ENCODE results near the gene S100A7A. TPM values are rescaled to one million over a fixed set of nuclear protein-coding genes. Genes with fewer than 3 reads are reported as not detected.

The S100A7A gene
- total RNA-seq, 2 donors from 2014 or later = not detected

- Histone ChIP-seq H3K27me3 (replicated peaks; ENCODE audit: insufficient read depth) (no peaks in the 10 kb centered on the region), H3K4me1 (ENCODE audit: control insufficient read depth in 1 of 2, low read depth in 2 of 2) (no peaks in the 10 kb centered on the region), H3K36me3 (no peaks in the 10 kb centered on the region), H3K9me3 (no peaks in the 10 kb centered on the region), H3K4me3 (no peak overlapping the region), H3K27ac (no peak overlapping the region)
- ATAC-seq (ENCODE audit: insufficient number of reproducible peaks, low FRiP score, low read depth) (no peak), DNase-seq (ENCODE audit: low spot score) (no peak)
- TF ChIP-seq, protein P1, sequence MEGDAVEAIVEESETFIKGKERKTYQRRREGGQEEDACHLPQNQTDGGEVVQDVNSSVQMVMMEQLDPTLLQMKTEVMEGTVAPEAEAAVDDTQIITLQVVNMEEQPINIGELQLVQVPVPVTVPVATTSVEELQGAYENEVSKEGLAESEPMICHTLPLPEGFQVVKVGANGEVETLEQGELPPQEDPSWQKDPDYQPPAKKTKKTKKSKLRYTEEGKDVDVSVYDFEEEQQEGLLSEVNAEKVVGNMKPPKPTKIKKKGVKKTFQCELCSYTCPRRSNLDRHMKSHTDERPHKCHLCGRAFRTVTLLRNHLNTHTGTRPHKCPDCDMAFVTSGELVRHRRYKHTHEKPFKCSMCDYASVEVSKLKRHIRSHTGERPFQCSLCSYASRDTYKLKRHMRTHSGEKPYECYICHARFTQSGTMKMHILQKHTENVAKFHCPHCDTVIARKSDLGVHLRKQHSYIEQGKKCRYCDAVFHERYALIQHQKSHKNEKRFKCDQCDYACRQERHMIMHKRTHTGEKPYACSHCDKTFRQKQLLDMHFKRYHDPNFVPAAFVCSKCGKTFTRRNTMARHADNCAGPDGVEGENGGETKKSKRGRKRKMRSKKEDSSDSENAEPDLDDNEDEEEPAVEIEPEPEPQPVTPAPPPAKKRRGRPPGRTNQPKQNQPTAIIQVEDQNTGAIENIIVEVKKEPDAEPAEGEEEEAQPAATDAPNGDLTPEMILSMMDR (IDR thresholded peaks at IDR 0.05) = no peak
Observed at GRCh38 chr1:153397924-153398651, 18.2 kb upstream of the S100A7A start.

DNA sequence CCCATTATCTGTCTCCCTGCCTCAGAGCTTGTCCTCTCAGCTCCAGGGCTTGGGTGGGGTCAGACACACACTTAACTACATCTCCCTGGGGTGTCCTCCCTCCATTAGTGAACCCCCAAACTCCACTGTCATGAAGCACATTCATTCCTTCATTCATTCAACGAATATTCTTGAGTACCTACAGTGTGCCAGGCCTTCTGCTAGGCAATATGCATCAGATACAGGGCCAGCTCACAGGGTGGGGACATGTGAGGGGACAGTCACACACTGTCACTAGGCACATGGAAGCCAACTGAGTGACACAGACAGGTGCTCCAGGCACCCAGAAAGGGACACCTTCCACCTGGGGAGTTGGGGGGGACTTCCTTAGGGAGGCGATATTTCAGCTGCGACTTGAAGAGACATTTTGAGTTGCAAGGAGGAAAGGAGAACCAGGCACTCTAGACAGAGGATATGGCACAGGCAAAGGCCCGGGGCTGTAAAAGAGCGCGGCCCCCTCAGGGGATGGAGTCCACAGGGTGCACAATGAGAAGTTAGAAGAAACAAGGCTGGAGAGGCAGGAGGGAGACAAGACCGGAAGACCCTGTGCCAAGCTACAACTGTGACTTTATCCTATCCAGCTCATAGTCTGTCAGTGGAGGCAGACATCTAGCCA is 16.8 kb upstream of the S100A7A start:
- ATAC-seq (ENCODE audit: insufficient number of reproducible peaks, low FRiP score, low read depth) (no peak), DNase-seq (ENCODE audit: low spot score) (no peak)
- TF ChIP-seq, protein P1 (IDR thresholded peaks at IDR 0.05) = no peak
- no peaks in the 10 kb centered on the region for H3K36me3 ChIP-seq
- H3K27ac ChIP-seq = no peak overlapping the region
- H3K4me1 ChIP-seq (ENCODE audit: control insufficient read depth in 1 of 2, low read depth in 2 of 2) = no peaks in the 10 kb centered on the region
- H3K27me3 ChIP-seq (replicated peaks; ENCODE audit: insufficient read depth) = no peaks in the 10 kb centered on the region
- H3K4me3 ChIP-seq = no peak overlapping the region
- H3K9me3 ChIP-seq = no peaks in the 10 kb centered on the region

- TF ChIP-seq, protein P1 (IDR thresholded peaks at IDR 0.05) = no peak
- Histone ChIP-seq H3K27ac (no peak overlapping the region), H3K27me3 (replicated peaks; ENCODE audit: insufficient read depth) (no peaks in the 10 kb centered on the region), H3K4me3 (no peak overlapping the region), H3K36me3 (no peaks in the 10 kb centered on the region), H3K4me1 (ENCODE audit: control insufficient read depth in 1 of 2, low read depth in 2 of 2) (no peaks in the 10 kb centered on the region), H3K9me3 (no peaks in the 10 kb centered on the region)
- ATAC-seq (ENCODE audit: insufficient number of reproducible peaks, low FRiP score, low read depth) (no peak), DNase-seq (ENCODE audit: low spot score) (no peak)
Observed at GRCh38 chr1:153400244-153400643, 16.1 kb upstream of the S100A7A start.

DNA sequence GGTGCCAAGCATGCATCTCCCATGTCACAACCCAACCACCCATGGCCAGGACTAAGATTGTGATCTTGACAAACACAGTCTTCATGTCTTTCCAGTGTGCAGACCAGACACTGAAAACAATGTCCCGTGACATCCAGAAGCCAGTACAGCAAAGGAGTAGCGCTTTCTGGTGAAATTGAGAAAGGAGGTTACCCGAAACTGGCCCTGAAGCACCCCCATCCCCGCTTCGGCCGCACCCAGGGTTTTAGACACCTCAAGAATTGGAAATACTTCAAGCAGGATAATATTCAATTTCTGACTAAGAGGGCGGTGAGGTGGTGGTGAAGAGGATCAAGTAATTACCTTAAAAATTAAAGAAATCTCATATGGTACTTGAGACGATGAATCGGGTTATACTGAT is 14.9 kb upstream of the S100A7A start:
- no peak for ATAC-seq (ENCODE audit: insufficient number of reproducible peaks, low FRiP score, low read depth)
- no peaks in the 10 kb centered on the region for H3K27me3 ChIP-seq (replicated peaks; ENCODE audit: insufficient read depth)
- no peaks in the 10 kb centered on the region for H3K9me3 ChIP-seq
- TF ChIP-seq, protein P1 (IDR thresholded peaks at IDR 0.05) = no peak
- H3K4me3 ChIP-seq = no peak overlapping the region
- H3K36me3 ChIP-seq = no peaks in the 10 kb centered on the region
- H3K4me1 ChIP-seq (ENCODE audit: control insufficient read depth in 1 of 2, low read depth in 2 of 2) = no peaks in the 10 kb centered on the region
- H3K27ac ChIP-seq = no peak overlapping the region
- no peak for DNase-seq (ENCODE audit: low spot score)

- H3K4me1 ChIP-seq (ENCODE audit: control insufficient read depth in 1 of 2, low read depth in 2 of 2) = no peaks in the 10 kb centered on the region
- ATAC-seq (ENCODE audit: insufficient number of reproducible peaks, low FRiP score, low read depth) (no peak), DNase-seq (ENCODE audit: low spot score) (no peak)
- TF ChIP-seq, protein P1 (IDR thresholded peaks at IDR 0.05) = no peak
- no peaks in the 10 kb centered on the region for H3K36me3 ChIP-seq
- H3K9me3 ChIP-seq = no peaks in the 10 kb centered on the region
- no peak overlapping the region for H3K4me3 ChIP-seq
- no peaks in the 10 kb centered on the region for H3K27me3 ChIP-seq (replicated peaks; ENCODE audit: insufficient read depth)
- H3K27ac ChIP-seq = no peak overlapping the region
Observed at GRCh38 chr1:153402226-153402625, 14.1 kb upstream of the S100A7A start.
